IMR-90 (cell line): ENCODE results near the gene NCS1. TPM values are rescaled to one million over a fixed set of nuclear protein-coding genes. Genes with fewer than 3 reads are reported as not detected.

Experiments
- ATAC-seq: fragments of 200-7000 bp; cut with Tn5 transposase; 2 replicates; pipeline ENCODE4 v1.9.1; 2020; ENCODE audit warnings: low read depth, mild to moderate bottlenecking, moderate library complexity
- BruUV-seq: library from RNA; stranded (reverse); fragments of 400-500 nt; replicated peaks from 2 replicates; lab custom pipeline; 2021; lab: Mats Ljungman, UMichigan
- CTCF ChIA-PET: fragments of 300-600 bp; formaldehyde crosslinking; extraction: SDS; loops from one replicate; lab custom pipeline; 2021; ENCODE audit warnings: antibody characterized with exemption; lab: Yijun Ruan, JAX
- POLR2A ChIA-PET: fragments of 300-600 bp; sonication (Branson Sonifier 250); formaldehyde crosslinking; loops from one replicate; lab custom pipeline; 2022; ENCODE audit warnings: antibody characterized with exemption; ENCODE audit not compliant: unreplicated experiment; lab: Charles Lee
- DNase-seq: peaks from one replicate; pipeline ENCODE4 v3.0.0; 2013
- H2AFZ ChIP-seq: replicated peaks from 2 replicates; pipeline ENCODE3; 2013; ENCODE audit warnings: low read length, mild to moderate bottlenecking; ENCODE audit not compliant: poor library complexity
- H2AK5ac ChIP-seq: 2 replicates; pipeline ENCODE4 v1.6.1; 2013; ENCODE audit warnings: low read depth, low read length, inconsistent platforms
- H2AK9ac ChIP-seq: replicated peaks from 2 replicates; pipeline ENCODE3; 2013; ENCODE audit warnings: mild to moderate bottlenecking, low read depth, low read length, moderate library complexity; ENCODE audit not compliant: poor library complexity
- H2BK120ac ChIP-seq: 2 replicates; pipeline ENCODE4 v1.6.1; 2013; ENCODE audit warnings: low read depth, low read length, inconsistent platforms
- H2BK15ac ChIP-seq: 3 replicates; pipeline ENCODE4 v1.6.1; 2013; ENCODE audit warnings: low read depth, low read length, inconsistent platforms
- H2BK20ac ChIP-seq: 2 replicates; pipeline ENCODE4 v1.6.1; 2013; ENCODE audit warnings: low read depth, mild to moderate bottlenecking, inconsistent platforms, low read length, moderate library complexity
- H2BK5ac ChIP-seq: 2 replicates; pipeline ENCODE4 v1.6.1; 2013; ENCODE audit warnings: mild to moderate bottlenecking, low read depth, low read length, inconsistent platforms; ENCODE audit not compliant: poor library complexity, severe bottlenecking
- H3K14ac ChIP-seq: replicated peaks from 2 replicates; pipeline ENCODE4 v1.6.1; 2013; ENCODE audit warnings: low read depth, low read length, inconsistent platforms
- H3K18ac ChIP-seq: 2 replicates; pipeline ENCODE4 v1.6.1; 2013; ENCODE audit warnings: low read depth, low read length, control low read depth
- H3K23ac ChIP-seq: 2 replicates; pipeline ENCODE4 v1.6.1; 2013; ENCODE audit warnings: low read depth, low read length, inconsistent platforms
- H3K27ac ChIP-seq: 2 replicates; pipeline ENCODE4 v1.5.1; 2013; ENCODE audit warnings: mild to moderate bottlenecking, control low read depth, low read length; ENCODE audit not compliant: insufficient read depth
- H3K27me3 ChIP-seq: 2 replicates; pipeline ENCODE4 v1.6.1; 2013; ENCODE audit warnings: low read length; ENCODE audit not compliant: control insufficient read depth, insufficient read depth
- H3K36me3 ChIP-seq: 2 replicates; pipeline ENCODE4 v1.6.1; 2013; ENCODE audit warnings: low read length, mixed read lengths; ENCODE audit not compliant: control insufficient read depth, insufficient read depth
- H3K4ac ChIP-seq: 2 replicates; pipeline ENCODE4 v1.6.1; 2013; ENCODE audit warnings: low read depth, low read length, inconsistent platforms
- H3K4me1 ChIP-seq: 2 replicates; pipeline ENCODE4 v1.6.1; 2013; ENCODE audit warnings: low read length, mixed read lengths; ENCODE audit not compliant: control insufficient read depth, insufficient read depth
- H3K4me2 ChIP-seq: 2 replicates; pipeline ENCODE4 v1.6.1; 2013; ENCODE audit warnings: low read depth, mild to moderate bottlenecking, control low read depth, low read length, moderate library complexity
- H3K4me3 ChIP-seq: 2 replicates; pipeline ENCODE4 v1.5.1; 2013; ENCODE audit warnings: low read depth, mild to moderate bottlenecking, control low read depth, low read length, moderate library complexity; ENCODE audit not compliant: insufficient read depth
- H3K56ac ChIP-seq: 2 replicates; pipeline ENCODE4 v1.6.1; 2013; ENCODE audit warnings: low read length, inconsistent platforms; ENCODE audit not compliant: insufficient read depth; ENCODE audit errors: extremely low read depth
- H3K79me1 ChIP-seq, 2 experiments: 2 replicates each; pipeline ENCODE4 v1.6.1; 2013; ENCODE audit warnings: low read length in 2 of 2, inconsistent platforms in 1 of 2, low read depth in 1 of 2
- H3K9ac ChIP-seq: 2 replicates; pipeline ENCODE4 v1.6.1; 2013; ENCODE audit warnings: low read depth, low read length, control low read depth
- H3K9me1 ChIP-seq: 2 replicates; pipeline ENCODE4 v1.6.1; 2013; ENCODE audit warnings: low read length, inconsistent platforms; ENCODE audit not compliant: insufficient read depth
- H3K9me3 ChIP-seq: 2 replicates; pipeline ENCODE4 v1.6.1; 2013; ENCODE audit warnings: low read length; ENCODE audit not compliant: control insufficient read depth, insufficient read depth
- H4K20me1 ChIP-seq: 2 replicates; pipeline ENCODE4 v1.6.1; 2013; ENCODE audit warnings: low read length, inconsistent platforms; ENCODE audit not compliant: insufficient read depth
- H4K5ac ChIP-seq: 2 replicates; pipeline ENCODE4 v1.6.1; 2013; ENCODE audit warnings: mild to moderate bottlenecking, low read depth, low read length, control low read depth
- H4K8ac ChIP-seq, 2 experiments: 2 replicates each; pipeline ENCODE4 v1.6.1; 2013; ENCODE audit warnings: low read depth in 2 of 2, low read length in 2 of 2, control low read depth in 1 of 2, inconsistent platforms in 1 of 2
- H4K91ac ChIP-seq: 2 replicates; pipeline ENCODE4 v1.6.1; 2013; ENCODE audit warnings: low read depth, low read length, inconsistent platforms; ENCODE audit not compliant: insufficient read depth
- BHLHE40 ChIP-seq: fragments of 150-350 bp; IDR thresholded peaks from 2 replicates; pipeline ENCODE4 v1.6.1; 2016; ENCODE audit warnings: mild to moderate bottlenecking, low read depth, low read length
- CEBPB ChIP-seq: IDR thresholded peaks from 2 replicates; pipeline ENCODE4 v1.6.1; 2012; ENCODE audit warnings: low read depth, low read length, improper control_type of control experiment
- CHD1 ChIP-seq: IDR thresholded peaks from 2 replicates; pipeline ENCODE4 v1.6.1; 2012; ENCODE audit warnings: low read depth, low read length, improper control_type of control experiment
- FOS ChIP-seq: fragments of 150-350 bp; IDR thresholded peaks from 2 replicates; pipeline ENCODE4 v1.6.1; 2016; ENCODE audit warnings: low read depth, low read length
- MAFK ChIP-seq: IDR thresholded peaks from 2 replicates; pipeline ENCODE4 v1.6.1; 2012; ENCODE audit warnings: low read depth, low read length, improper control_type of control experiment
- MAZ ChIP-seq: IDR thresholded peaks from 2 replicates; pipeline ENCODE4 v1.6.1; 2012; ENCODE audit warnings: low read depth, mild to moderate bottlenecking, low read length, improper control_type of control experiment, moderate library complexity, borderline replicate concordance
- MXI1 ChIP-seq: IDR thresholded peaks from 2 replicates; pipeline ENCODE4 v1.6.1; 2012; ENCODE audit warnings: low read depth, mild to moderate bottlenecking, low read length, moderate library complexity, borderline replicate concordance
- NFE2L2 ChIP-seq: fragments of 150-350 bp; IDR thresholded peaks from 2 replicates; pipeline ENCODE4 v1.6.1; 2016; ENCODE audit warnings: low read depth, mild to moderate bottlenecking, low read length
- POLR2A ChIP-seq: IDR thresholded peaks from 2 replicates; pipeline ENCODE4 v1.6.1; 2012; ENCODE audit warnings: mild to moderate bottlenecking, low read depth, low read length
- RAD21 ChIP-seq: IDR thresholded peaks from 2 replicates; pipeline ENCODE4 v1.6.1; 2012; ENCODE audit warnings: low read length, improper control_type of control experiment
- RCOR1 ChIP-seq: IDR thresholded peaks from 2 replicates; pipeline ENCODE4 v1.6.1; 2012; ENCODE audit warnings: mild to moderate bottlenecking, low read length, improper control_type of control experiment; ENCODE audit not compliant: insufficient replicate concordance
- SMC3 ChIP-seq: fragments of 150-350 bp; IDR thresholded peaks from 2 replicates; pipeline ENCODE4 v1.6.1; 2016; ENCODE audit warnings: low read depth, mild to moderate bottlenecking, antibody characterized with exemption, low read length, moderate library complexity
- WGBS, 2 experiments: methylation state at CpG; one replicate each; pipeline versions ENCODE4 v1.1.5 to v1.1.7; 2013; ENCODE audit warnings: missing lambda C conversion rate in 2 of 2; ENCODE audit not compliant: insufficient read length in 1 of 2; ENCODE audit errors: extremely low coverage in 2 of 2; 5-methylcytosine and 5-hydroxymethylcytosine counted together
- dilution Hi-C: fragments of 300-500 bp; cut with HindIII; formaldehyde crosslinking; loops from one replicate; pipeline ENCODE4 v1.14.3; 2018; ENCODE audit warnings: low sequenced_read_pairs; ENCODE audit not compliant: unreplicated experiment
- in situ Hi-C: fragments of 300-500 bp; cut with MboI; formaldehyde crosslinking; loops from 3 replicates; pipeline ENCODE4 v1.14.3; 2019; ENCODE audit warnings: low sequenced_read_pairs, inconsistent platforms, mixed read lengths
- intact Hi-C: fragments of 100-400 bp; cut with micrococcal nuclease; formaldehyde crosslinking; loops from 2 replicates; pipeline ENCODE4 v1.10.0; 2022
- polyA plus RNA-seq, 3 experiments: library from polyadenylated mRNA; depleted of rRNA; stranded (reverse); fragments of >200 nt; gene quantifications; 2 replicates each; pipeline ENCODE4 v1.2.3, GENCODE V29; 2012; ENCODE audit warnings: low replicate concordance in 1 of 3
- total RNA-seq: library from RNA; depleted of rRNA; stranded (reverse); fragments of >200 nt; gene quantifications from 2 replicates; pipeline ENCODE4 v1.2.3, GENCODE V29; 2012
- TF ChIP-seq, protein P1 (sequence below): fragments of 150-350 bp; IDR thresholded peaks from 2 replicates; pipeline ENCODE4 v1.6.1; 2016; ENCODE audit warnings: low read depth, mild to moderate bottlenecking, low read length, moderate library complexity, borderline replicate concordance
- TF ChIP-seq, protein P2 (sequence below): conservative IDR thresholded peaks from 2 replicates; pipeline ENCODE4 v1.5.1; 2012; ENCODE audit warnings: mild to moderate bottlenecking, low read depth, low read length, improper control_type of control experiment
- TF ChIP-seq, protein P3 (sequence below): fragments of 150-350 bp; IDR thresholded peaks from 2 replicates; pipeline ENCODE4 v1.6.1; 2017; ENCODE audit warnings: mild to moderate bottlenecking, antibody characterized with exemption, low read length, low read depth

NCS1 gene
- total and polyA plus RNA-seq, 2 of the 4 experiments (the other 2 are of a cell fraction): 41.0 to 60.5 TPM

DNA sequence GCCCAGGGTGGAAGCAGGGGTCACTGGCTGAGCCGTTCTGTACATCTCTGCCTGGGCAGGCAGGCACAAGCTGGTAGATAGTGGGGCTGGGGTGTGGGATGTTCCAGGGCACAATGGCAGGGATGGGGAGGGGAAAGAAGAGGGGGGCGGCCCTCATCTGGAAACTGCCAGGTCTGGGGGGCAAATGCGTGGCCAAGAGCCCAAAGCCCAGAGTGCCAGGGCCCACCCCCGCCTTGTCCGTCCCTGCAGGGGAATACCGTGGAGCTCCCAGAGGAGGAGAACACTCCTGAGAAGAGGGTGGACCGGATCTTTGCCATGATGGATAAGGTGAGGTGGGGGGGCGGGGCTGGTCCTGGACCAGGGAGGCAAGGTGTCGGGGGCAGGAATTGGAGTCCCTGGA lies 50.6 kb downstream of the NCS1 start:
- Histone ChIP-seq H2BK20ac (no peak overlapping the region), H3K9me1 (peaks cover 4% of the 10 kb centered on the region), H4K20me1 (peaks cover 7% of the 10 kb centered on the region; the same call in 1 of the 2 replicates), H3K27ac (no peak overlapping the region), H4K5ac (no peak overlapping the region), H3K4me3 (no peak overlapping the region), H2AK5ac (no peak overlapping the region), H4K8ac (no peak overlapping the region), H2AFZ (no peak overlapping the region), H3K79me1 (peaks cover 20 to 36% of the 10 kb centered on the region in 2 experiments), H3K9me3 (peaks cover 8% of the 10 kb centered on the region), H3K36me3 (peaks cover 39% of the 10 kb centered on the region), H3K9ac (no peak overlapping the region), H2BK5ac (no peak overlapping the region), H3K18ac (no peak overlapping the region), H3K4me2 (no peak overlapping the region), H3K56ac (no peak overlapping the region), H3K4me1 (peaks cover 12% of the 10 kb centered on the region), H2AK9ac (no peak overlapping the region), H3K23ac (no peak overlapping the region), H3K27me3 (no peaks in the 10 kb centered on the region), H3K4ac (no peak overlapping the region), H4K91ac (no peak overlapping the region), H2BK15ac (no peak overlapping the region), H2BK120ac (no peak overlapping the region), H3K14ac (no peak overlapping the region)
- in situ Hi-C loops: no loop called here
- POLR2A ChIA-PET: no interaction called here
- CTCF ChIA-PET: interaction anchor here (0.6 kb wide), 1 partner anchor 123 kb away, joined by 3 read pairs; no protein-coding TSS in a partner anchor
- DNase-seq (no peak), ATAC-seq (no peak)
- dilution Hi-C loops: no loop called here
- intact Hi-C loops: loop anchor here (5.0 kb wide), 1 partner anchor 41 kb away; no protein-coding TSS in a partner anchor
- BruUV-seq: no TSS peak
- TF ChIP-seq FOS (no peak), RAD21 (no peak), SMC3 (no peak), MXI1 (no peak), NFE2L2 (no peak), CEBPB (no peak), POLR2A (no peak), MAFK (no peak), MAZ (no peak), CHD1 (no peak), BHLHE40 (no peak), RCOR1 (no peak)
- TF ChIP-seq, protein P1, sequence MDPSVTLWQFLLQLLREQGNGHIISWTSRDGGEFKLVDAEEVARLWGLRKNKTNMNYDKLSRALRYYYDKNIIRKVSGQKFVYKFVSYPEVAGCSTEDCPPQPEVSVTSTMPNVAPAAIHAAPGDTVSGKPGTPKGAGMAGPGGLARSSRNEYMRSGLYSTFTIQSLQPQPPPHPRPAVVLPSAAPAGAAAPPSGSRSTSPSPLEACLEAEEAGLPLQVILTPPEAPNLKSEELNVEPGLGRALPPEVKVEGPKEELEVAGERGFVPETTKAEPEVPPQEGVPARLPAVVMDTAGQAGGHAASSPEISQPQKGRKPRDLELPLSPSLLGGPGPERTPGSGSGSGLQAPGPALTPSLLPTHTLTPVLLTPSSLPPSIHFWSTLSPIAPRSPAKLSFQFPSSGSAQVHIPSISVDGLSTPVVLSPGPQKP: no peak
- TF ChIP-seq, protein P2, sequence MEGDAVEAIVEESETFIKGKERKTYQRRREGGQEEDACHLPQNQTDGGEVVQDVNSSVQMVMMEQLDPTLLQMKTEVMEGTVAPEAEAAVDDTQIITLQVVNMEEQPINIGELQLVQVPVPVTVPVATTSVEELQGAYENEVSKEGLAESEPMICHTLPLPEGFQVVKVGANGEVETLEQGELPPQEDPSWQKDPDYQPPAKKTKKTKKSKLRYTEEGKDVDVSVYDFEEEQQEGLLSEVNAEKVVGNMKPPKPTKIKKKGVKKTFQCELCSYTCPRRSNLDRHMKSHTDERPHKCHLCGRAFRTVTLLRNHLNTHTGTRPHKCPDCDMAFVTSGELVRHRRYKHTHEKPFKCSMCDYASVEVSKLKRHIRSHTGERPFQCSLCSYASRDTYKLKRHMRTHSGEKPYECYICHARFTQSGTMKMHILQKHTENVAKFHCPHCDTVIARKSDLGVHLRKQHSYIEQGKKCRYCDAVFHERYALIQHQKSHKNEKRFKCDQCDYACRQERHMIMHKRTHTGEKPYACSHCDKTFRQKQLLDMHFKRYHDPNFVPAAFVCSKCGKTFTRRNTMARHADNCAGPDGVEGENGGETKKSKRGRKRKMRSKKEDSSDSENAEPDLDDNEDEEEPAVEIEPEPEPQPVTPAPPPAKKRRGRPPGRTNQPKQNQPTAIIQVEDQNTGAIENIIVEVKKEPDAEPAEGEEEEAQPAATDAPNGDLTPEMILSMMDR: no peak
- TF ChIP-seq, protein P3, sequence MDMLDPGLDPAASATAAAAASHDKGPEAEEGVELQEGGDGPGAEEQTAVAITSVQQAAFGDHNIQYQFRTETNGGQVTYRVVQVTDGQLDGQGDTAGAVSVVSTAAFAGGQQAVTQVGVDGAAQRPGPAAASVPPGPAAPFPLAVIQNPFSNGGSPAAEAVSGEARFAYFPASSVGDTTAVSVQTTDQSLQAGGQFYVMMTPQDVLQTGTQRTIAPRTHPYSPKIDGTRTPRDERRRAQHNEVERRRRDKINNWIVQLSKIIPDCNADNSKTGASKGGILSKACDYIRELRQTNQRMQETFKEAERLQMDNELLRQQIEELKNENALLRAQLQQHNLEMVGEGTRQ: no peak
- WGBS, 2 experiments: 89% methylated on average over 8 of the region's 9 CpGs; no CpG with 5 or more reads in 1 of the 2 experiments
